T-helper 1 cell treated with Interleukin-12 subunit alpha and Interleukin-12 subunit beta and Interleukin-4 antibody, amounts not matched to agents 30 μg/mL and 1 μg/mL, for 36 hours (primary cell): ENCODE measurements around the gene VAMP8.
"Not testable (repeated sequence)": the region's sequence is repeated elsewhere in the genome, so short reads cannot be mapped to it uniquely, and the experiment has no call there.

Source experiments
- H3K27ac Mint-ChIP-seq: one replicate; pipeline ENCODE4 v1.8.0; 2021; ENCODE audit warnings: mild to moderate bottlenecking, mixed read lengths
- H3K27me3 Mint-ChIP-seq: one replicate; pipeline ENCODE4 v1.8.0; 2021; ENCODE audit warnings: low read depth, mixed read lengths
- H3K36me3 Mint-ChIP-seq: one replicate; pipeline ENCODE4 v1.8.0; 2021; ENCODE audit warnings: low read depth, mixed read lengths
- H3K4me1 Mint-ChIP-seq: one replicate; pipeline ENCODE4 v1.8.0; 2021; ENCODE audit warnings: low read depth, mixed read lengths
- H3K4me3 Mint-ChIP-seq: one replicate; pipeline ENCODE4 v1.8.0; 2021; ENCODE audit warnings: mild to moderate bottlenecking, moderate library complexity, mixed read lengths
- H3K9me3 Mint-ChIP-seq: one replicate; pipeline ENCODE4 v1.8.0; 2021; ENCODE audit warnings: mixed read lengths

The VAMP8 gene

DNA sequence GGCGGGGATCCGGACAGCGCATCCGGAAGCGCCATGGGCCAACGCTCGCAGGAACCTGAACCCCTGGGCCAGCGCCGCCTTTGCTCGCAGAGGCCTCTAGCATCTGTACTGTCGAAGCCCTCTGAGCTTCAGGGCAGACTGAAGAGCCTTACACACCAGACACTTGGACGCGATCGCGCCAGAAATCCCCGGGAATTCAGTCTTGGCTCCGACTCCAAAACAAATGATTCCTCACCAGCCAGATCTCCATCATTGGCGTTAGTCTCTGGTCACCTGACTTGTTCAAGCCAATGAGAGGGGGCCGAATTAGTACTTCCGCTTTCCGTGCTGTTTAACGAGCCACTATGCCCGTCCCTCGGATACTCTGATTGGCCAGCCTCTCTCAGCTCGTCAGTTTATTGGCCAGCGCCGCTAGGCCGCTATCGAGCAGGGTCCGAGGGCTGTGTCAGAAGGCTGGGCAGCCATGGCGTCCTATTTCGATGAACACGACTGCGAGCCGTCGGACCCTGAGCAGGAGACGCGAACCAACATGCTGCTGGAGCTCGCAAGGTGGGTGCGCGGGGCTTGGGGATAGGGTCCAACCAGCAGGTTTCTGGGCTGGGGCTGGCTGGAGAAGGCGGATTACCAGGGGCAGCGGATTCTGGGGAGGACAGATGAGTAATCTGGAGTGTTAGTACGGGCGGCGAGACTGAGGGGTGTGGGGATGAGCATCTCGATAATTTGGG, 18.1 kb downstream of the VAMP8 start, which contains the start of gene RNF181:
TSS of gene RNF181 (plus strand) at position 445 of the 725 bp plus-strand sequence. CDS start at position 464, 19 bp downstream.
- peaks cover 26% of the 10 kb centered on the region for H3K4me1 Mint-ChIP-seq

GRCh38 chr2:85596026-85596333, 18.6 kb downstream of the VAMP8 start:
- peak overlapping the region; percentile 97 for H3K27ac Mint-ChIP-seq
- H3K27me3 Mint-ChIP-seq = no peaks in the 10 kb centered on the region
- peaks cover 26% of the 10 kb centered on the region for H3K4me1 Mint-ChIP-seq
- peak overlapping the region; percentile 100 for H3K4me3 Mint-ChIP-seq
- peaks cover 15% of the 10 kb centered on the region for H3K36me3 Mint-ChIP-seq
- no peaks in the 10 kb centered on the region for H3K9me3 Mint-ChIP-seq

More for the DNA sequence above, 18.1 kb downstream of the VAMP8 start, which contains the start of gene RNF181:
- Mint-ChIP-seq H3K9me3 (no peaks in the 10 kb centered on the region), H3K27ac (peak within 1 kb of the TSS; percentile 97), H3K36me3 (peaks cover 17% of the 10 kb centered on the region), H3K4me3 (peak within 1 kb of the TSS; percentile 100), H3K27me3 (no peaks in the 10 kb centered on the region)

DNA sequence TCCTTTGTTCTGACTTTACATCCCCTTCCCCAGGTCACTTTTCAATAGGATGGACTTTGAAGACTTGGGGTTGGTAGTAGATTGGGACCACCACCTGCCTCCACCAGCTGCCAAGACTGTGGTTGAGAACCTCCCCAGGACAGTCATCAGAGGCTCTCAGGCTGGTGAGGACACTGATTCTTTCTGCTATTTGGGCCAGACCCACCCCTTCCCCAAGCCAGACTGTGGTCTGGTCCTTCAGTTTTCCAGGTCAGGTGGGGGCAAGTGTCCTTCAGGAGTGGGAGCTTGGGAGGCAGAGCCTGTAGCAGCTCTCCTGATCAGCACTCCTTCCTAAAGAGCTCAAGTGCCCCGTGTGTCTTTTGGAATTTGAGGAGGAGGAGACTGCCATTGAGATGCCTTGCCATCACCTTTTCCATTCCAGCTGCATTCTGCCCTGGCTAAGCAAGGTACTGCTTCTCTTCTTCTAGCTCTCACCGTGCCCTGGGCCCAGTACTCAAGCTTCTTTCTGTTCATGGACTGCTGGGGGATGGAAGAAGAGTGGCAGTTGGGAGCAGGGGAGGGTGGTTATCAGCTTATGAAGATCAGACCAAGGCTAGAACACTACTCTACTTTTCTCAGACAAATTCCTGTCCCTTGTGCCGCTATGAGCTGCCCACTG, 19.2 kb downstream of the VAMP8 start:
- Mint-ChIP-seq H3K4me1 (peaks cover 27% of the 10 kb centered on the region), H3K27ac (peak overlapping the region; percentile 31)

DNA sequence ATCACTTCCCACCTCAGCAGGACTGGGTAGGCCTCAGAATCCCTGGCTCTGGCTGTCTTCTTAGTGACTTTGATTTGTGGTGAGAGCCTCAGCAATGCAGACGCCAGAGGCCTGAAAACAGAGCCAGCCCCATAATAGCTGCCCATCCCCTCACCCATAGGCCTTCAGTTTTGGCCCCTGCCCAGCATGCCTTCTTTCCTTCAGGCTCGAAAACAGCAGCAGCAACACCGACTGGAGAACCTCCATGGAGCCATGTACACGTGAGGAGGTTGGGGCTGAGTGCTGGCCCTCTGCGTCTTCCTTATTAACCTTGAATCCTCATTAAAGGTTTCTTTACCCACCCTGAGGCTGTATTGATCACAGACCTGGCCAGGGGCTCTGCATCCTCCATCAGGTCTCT, 19.9 kb downstream of the VAMP8 start:
- Mint-ChIP-seq H3K27me3 (no peaks in the 10 kb centered on the region), H3K4me1 (peaks cover 29% of the 10 kb centered on the region), H3K27ac (peak overlapping the region; percentile 31), H3K9me3 (no peaks in the 10 kb centered on the region), H3K4me3 (peak overlapping the region; percentile 100), H3K36me3 (peaks cover 15% of the 10 kb centered on the region)

More for the DNA sequence above, 19.2 kb downstream of the VAMP8 start:
- Mint-ChIP-seq H3K4me3 (peak overlapping the region; percentile 100), H3K36me3 (peaks cover 15% of the 10 kb centered on the region), H3K9me3 (no peaks in the 10 kb centered on the region), H3K27me3 (no peaks in the 10 kb centered on the region)

GRCh38 chr2:85598594-85599340, 21.4 kb downstream of the VAMP8 start:
- Mint-ChIP-seq H3K4me1 (peaks cover 33% of the 10 kb centered on the region), H3K27ac (no peak overlapping the region), H3K9me3 (no peaks in the 10 kb centered on the region)

GRCh38 chr2:85599468-85600234, 22.3 kb downstream of the VAMP8 start:
- peaks cover 28% of the 10 kb centered on the region for H3K4me1 Mint-ChIP-seq
- H3K9me3 Mint-ChIP-seq = no peaks in the 10 kb centered on the region
- H3K27ac Mint-ChIP-seq = no peak overlapping the region
- H3K36me3 Mint-ChIP-seq = peaks cover 15% of the 10 kb centered on the region
- peaks cover 3% of the 10 kb centered on the region for H3K27me3 Mint-ChIP-seq
- no peak overlapping the region for H3K4me3 Mint-ChIP-seq

More at GRCh38 chr2:85598594-85599340, 21.4 kb downstream of the VAMP8 start:
- no peak overlapping the region for H3K4me3 Mint-ChIP-seq
- peaks cover 3% of the 10 kb centered on the region for H3K27me3 Mint-ChIP-seq
- H3K36me3 Mint-ChIP-seq = peaks cover 17% of the 10 kb centered on the region

DNA sequence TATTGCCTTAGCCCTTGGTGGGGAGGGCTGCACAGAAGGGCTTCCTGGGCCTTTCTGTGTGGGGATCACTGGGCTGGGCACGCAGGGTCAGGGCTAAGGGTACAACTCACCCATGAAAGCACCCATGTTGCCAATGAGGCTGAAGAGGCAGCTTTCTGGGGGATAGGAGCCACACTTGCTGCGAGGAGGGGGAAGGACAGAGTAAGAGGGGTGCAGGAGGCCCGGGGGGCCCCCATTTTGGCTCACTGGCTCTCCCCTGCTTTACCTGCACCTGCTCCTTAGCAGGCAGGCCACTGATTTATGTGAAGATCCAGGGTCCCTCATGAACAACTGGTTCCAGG, 22.8 kb downstream of the VAMP8 start:
- Mint-ChIP-seq H3K27ac (no peak overlapping the region), H3K27me3 (peaks cover 3% of the 10 kb centered on the region), H3K4me1 (peaks cover 26% of the 10 kb centered on the region), H3K9me3 (no peaks in the 10 kb centered on the region), H3K36me3 (peaks cover 15% of the 10 kb centered on the region), H3K4me3 (no peak overlapping the region)

- H3K36me3 Mint-ChIP-seq = peaks cover 12% of the 10 kb centered on the region
- no peak overlapping the region for H3K27ac Mint-ChIP-seq
- peaks cover 3% of the 10 kb centered on the region for H3K27me3 Mint-ChIP-seq
Observed at GRCh38 chr2:85600951-85601770, 23.8 kb downstream of the VAMP8 start.

GRCh38 chr2:85601771-85602475, 24.5 kb downstream of the VAMP8 start:
- H3K9me3 Mint-ChIP-seq = no peaks in the 10 kb centered on the region
- peaks cover 10% of the 10 kb centered on the region for H3K36me3 Mint-ChIP-seq
- no peak overlapping the region for H3K27ac Mint-ChIP-seq
- peak overlapping the region; percentile 78 for H3K4me3 Mint-ChIP-seq
- peaks cover 15% of the 10 kb centered on the region for H3K4me1 Mint-ChIP-seq
- H3K27me3 Mint-ChIP-seq = peaks cover 3% of the 10 kb centered on the region

More at GRCh38 chr2:85600951-85601770, 23.8 kb downstream of the VAMP8 start:
- Mint-ChIP-seq H3K4me1 (peaks cover 20% of the 10 kb centered on the region), H3K4me3 (peak overlapping the region; percentile 78), H3K9me3 (no peaks in the 10 kb centered on the region)

DNA sequence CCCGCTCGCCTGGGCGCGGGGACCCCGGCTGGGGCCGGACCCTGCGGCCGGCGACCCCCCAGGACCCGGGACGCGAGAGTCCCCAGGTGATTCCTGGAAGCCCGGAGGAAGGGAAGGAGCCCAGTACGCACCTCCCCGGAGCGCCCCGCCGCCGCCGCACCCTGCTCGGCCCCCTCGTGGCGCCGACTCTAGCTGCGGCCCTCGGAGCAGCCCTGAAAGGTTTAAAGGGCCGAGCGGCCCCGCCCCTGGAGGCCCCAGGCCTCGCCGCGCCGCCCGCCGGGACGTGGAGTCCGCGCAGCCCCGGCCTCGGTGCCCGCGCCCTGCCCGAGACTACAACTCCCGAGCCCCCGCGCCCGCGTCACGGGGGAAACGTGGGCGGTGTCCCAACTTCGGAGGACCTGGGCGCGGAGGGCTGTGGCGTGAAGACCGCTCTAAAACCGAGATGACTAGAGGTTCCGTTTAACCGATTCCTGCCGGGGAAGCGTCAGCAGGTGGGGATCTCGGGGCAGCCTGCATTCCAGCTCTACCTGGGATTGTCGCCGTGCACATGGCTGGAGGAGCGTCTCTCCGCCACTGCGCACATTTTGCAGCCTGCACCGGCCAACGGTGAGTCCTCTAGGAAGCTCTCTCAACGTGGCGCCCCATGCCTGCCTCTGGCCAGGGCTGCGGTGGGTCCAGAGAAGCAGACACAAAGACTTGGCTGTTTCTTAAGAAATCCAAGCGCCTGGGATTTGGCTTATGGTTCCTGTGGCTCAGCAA, 25.3 kb downstream of the VAMP8 start, which contains the start of gene TMEM150A:
TSS of gene TMEM150A (minus strand) at position 223 of the 759 bp plus-strand sequence. CDS start 750 bp downstream, outside the sequence.
- Mint-ChIP-seq H3K4me3 (peak within 1 kb of the TSS; percentile 90), H3K27ac (no peak within 1 kb of the TSS), H3K27me3 (peaks cover 3% of the 10 kb centered on the region), H3K36me3 (peaks cover 7% of the 10 kb centered on the region), H3K4me1 (peaks cover 11% of the 10 kb centered on the region), H3K9me3 (no peaks in the 10 kb centered on the region)

DNA sequence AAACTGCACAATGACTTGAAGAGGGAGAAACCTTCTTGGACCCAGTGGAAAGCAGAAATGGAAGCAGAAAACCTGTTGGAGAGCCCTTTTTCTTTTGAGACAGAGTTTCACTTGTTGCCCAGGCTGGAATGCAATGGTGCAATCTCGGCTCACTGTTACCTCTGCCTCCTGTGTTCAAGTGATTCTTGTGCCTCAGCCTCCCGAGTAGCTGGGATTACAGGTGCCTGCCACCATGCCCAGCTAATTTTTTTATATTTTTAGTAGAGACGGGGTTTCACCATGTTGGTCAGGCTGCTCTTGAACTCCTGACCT, 26.7 kb downstream of the VAMP8 start:
- H3K9me3 Mint-ChIP-seq, H3K27me3 Mint-ChIP-seq, H3K27ac Mint-ChIP-seq, H3K4me3 Mint-ChIP-seq: not testable (repeated sequence)
- Mint-ChIP-seq H3K36me3 (peaks cover 12% of the 10 kb centered on the region), H3K4me1 (peaks cover 17% of the 10 kb centered on the region)

- no peak overlapping the region for H3K4me3 Mint-ChIP-seq
- H3K36me3 Mint-ChIP-seq = peaks cover 15% of the 10 kb centered on the region
- H3K27ac Mint-ChIP-seq = no peak overlapping the region
- peaks cover 3% of the 10 kb centered on the region for H3K27me3 Mint-ChIP-seq
- peaks cover 21% of the 10 kb centered on the region for H3K4me1 Mint-ChIP-seq
- no peaks in the 10 kb centered on the region for H3K9me3 Mint-ChIP-seq
Observed at GRCh38 chr2:85604568-85605339, 27.4 kb downstream of the VAMP8 start.
